B cell (primary cell): ENCODE measurements around the gene NUP214. TPM values are rescaled to one million over a fixed set of nuclear protein-coding genes. Genes with fewer than 3 reads are reported as not detected.

Source experiments
- ATAC-seq: fragments of 200-7000 bp; cut with Tn5 transposase; one replicate; pipeline ENCODE4 v1.10.0; 2021; ENCODE audit warnings: low read depth, mild to moderate bottlenecking, moderate number of reproducible peaks, moderate library complexity
- CTCF ChIA-PET: fragments of 350-600 bp; sonication (Branson Sonifier 250); formaldehyde crosslinking; loops from one replicate; lab custom pipeline; 2021; ENCODE audit warnings: antibody characterized with exemption, inconsistent platforms; lab: Charles Lee
- POLR2A ChIA-PET: fragments of 350-600 bp; sonication (Branson Sonifier 250); formaldehyde crosslinking; loops from one replicate; lab custom pipeline; 2021; ENCODE audit warnings: antibody characterized with exemption; lab: Charles Lee
- DNase-seq: peaks from one replicate; pipeline ENCODE4 v3.0.0; 2013
- H2AFZ ChIP-seq: 2 replicates; pipeline ENCODE4 v1.6.1; 2012; ENCODE audit warnings: mild to moderate bottlenecking, low read depth, low read length; ENCODE audit not compliant: insufficient read depth, poor library complexity, severe bottlenecking
- H3K27ac ChIP-seq, 2 donors: 1 replicate in 1 of 2; 2 replicates in 1 of 2; pipeline ENCODE4 v1.5.1; 2012 to 2013; ENCODE audit warnings: low read length in 2 of 2, mild to moderate bottlenecking in 2 of 2, moderate library complexity in 1 of 2
- H3K27me3 ChIP-seq, 4 experiments: fragments of 200-600 bp in 1 of 4; sonication (generic) in 1 of 4; replicated peaks in 1 of 4; 1 replicate in 2 of 4; 2 replicates in 2 of 4; pipeline versions ENCODE4 v1.6.1 to v1.7.0; 2013 to 2016; ENCODE audit warnings: low read length in 3 of 4, mild to moderate bottlenecking in 2 of 4, mixed read lengths in 1 of 4, moderate library complexity in 1 of 4; ENCODE audit not compliant: insufficient read depth in 4 of 4, control insufficient read depth in 3 of 4; ENCODE audit errors: control extremely low read depth in 1 of 4
- H3K36me3 ChIP-seq, 2 experiments: replicated peaks in 1 of 2; 1 replicate in 1 of 2; 2 replicates in 1 of 2; pipeline versions ENCODE4 v1.6.1 to v1.7.1; 2013; ENCODE audit warnings: low read length in 1 of 2; ENCODE audit not compliant: insufficient read depth in 2 of 2, control insufficient read depth in 1 of 2; ENCODE audit errors: control extremely low read depth in 1 of 2, extremely low read depth in 1 of 2
- H3K4me1 ChIP-seq, 2 donors: fragments of 200-600 bp in 1 of 2; sonication (generic) in 1 of 2; 1 replicate in 1 of 2; 2 replicates in 1 of 2; pipeline versions ENCODE4 v1.5.1 to v1.6.1; 2013 to 2017; ENCODE audit warnings: low read length in 2 of 2; ENCODE audit not compliant: control insufficient read depth in 2 of 2, insufficient read depth in 2 of 2
- H3K4me2 ChIP-seq: replicated peaks from 2 replicates; pipeline ENCODE3; 2012; ENCODE audit warnings: mild to moderate bottlenecking, low read depth, low read length; ENCODE audit not compliant: poor library complexity, severe bottlenecking
- H3K4me3 ChIP-seq, 5 experiments: fragments of 200-600 bp in 1 of 5; sonication (generic) in 1 of 5; 1 replicate in 3 of 5; 2 replicates in 2 of 5; pipeline versions ENCODE4 v1.5.1 to v1.7.0; 2011 to 2016; ENCODE audit warnings: low read length in 4 of 5, mild to moderate bottlenecking in 4 of 5, low read depth in 2 of 5, control low read depth in 1 of 5, moderate library complexity in 1 of 5; ENCODE audit not compliant: insufficient read depth in 1 of 5; ENCODE audit errors: control extremely low read depth in 1 of 5, extremely low read depth in 1 of 5
- H3K79me2 ChIP-seq: fragments of 200-600 bp; sonication (generic); one replicate; pipeline ENCODE4 v1.6.0; 2016; ENCODE audit warnings: low read length; ENCODE audit not compliant: control insufficient read depth, insufficient read depth
- H3K9ac ChIP-seq: fragments of 200-600 bp; sonication (generic); 2 replicates; pipeline ENCODE4 v1.6.1; 2017; ENCODE audit warnings: mild to moderate bottlenecking, low read length, moderate library complexity
- H3K9me3 ChIP-seq, 3 donors: one replicate each; pipeline versions ENCODE4 v1.6.1 to v1.7.1; 2013; ENCODE audit warnings: low read length in 2 of 3; ENCODE audit not compliant: control insufficient read depth in 2 of 3, insufficient read depth in 1 of 3; ENCODE audit errors: control extremely low read depth in 1 of 3
- H4K20me1 ChIP-seq: 2 replicates; pipeline ENCODE4 v1.6.0; 2012; ENCODE audit warnings: mild to moderate bottlenecking, low read length; ENCODE audit not compliant: insufficient read depth, control insufficient read depth, poor library complexity, severe bottlenecking
- H3K27ac Mint-ChIP-seq: one replicate; pipeline ENCODE4 v1.8.0; 2021; ENCODE audit warnings: mixed read lengths
- H3K27me3 Mint-ChIP-seq: one replicate; pipeline ENCODE4 v1.8.0; 2021; ENCODE audit warnings: mixed read lengths
- H3K4me1 Mint-ChIP-seq: one replicate; pipeline ENCODE4 v1.8.0; 2021; ENCODE audit warnings: mixed read lengths
- H3K4me3 Mint-ChIP-seq: one replicate; pipeline ENCODE4 v1.8.0; 2021; ENCODE audit warnings: mixed read lengths
- H3K9me3 Mint-ChIP-seq: one replicate; pipeline ENCODE4 v1.8.0; 2022; ENCODE audit warnings: mixed read lengths; ENCODE audit not compliant: insufficient read depth
- EZH2 ChIP-seq: IDR thresholded peaks from 2 replicates; pipeline ENCODE4 v1.6.1; 2012; ENCODE audit warnings: borderline replicate concordance, low read depth, mild to moderate bottlenecking, moderate library complexity, low read length; ENCODE audit not compliant: insufficient read depth, poor library complexity, severe bottlenecking
- whole genome bisulfite sequencing: methylation state at CpG from one replicate; pipeline ENCODE4 v1.1.5; 2013; ENCODE audit warnings: missing lambda C conversion rate; ENCODE audit not compliant: insufficient coverage; 5-methylcytosine and 5-hydroxymethylcytosine counted together
- intact Hi-C: fragments of 100-400 bp; cut with micrococcal nuclease; formaldehyde crosslinking; loops from one replicate; pipeline ENCODE4 v1.10.0; 2022
- polyA plus RNA-seq: library from polyadenylated mRNA; depleted of rRNA; stranded (reverse); fragments of >200 nt; gene quantifications from 2 replicates; pipeline ENCODE4 v1.2.3, GENCODE V29; 2012
- total RNA-seq, 2 donors: library from RNA; stranded (reverse); fragments of 120-200 nt in 1 of 2; gene quantifications; 1 replicate in 1 of 2; 2 replicates in 1 of 2; pipeline versions ENCODE4 v1.2.3 to v1.2.4, GENCODE V29; 2013 to 2022
- TF ChIP-seq, protein P1 (sequence below): fragments of 200-600 bp; IDR thresholded peaks from one replicate; pipeline ENCODE4 v1.8.0; 2022; ENCODE audit warnings: antibody characterized with exemption, mild to moderate bottlenecking

The NUP214 gene
- total and polyA plus RNA-seq, 2 donors (not counting 1 experiment from before 2014, with no cell fraction given), result 19.0 to 94.6 TPM

DNA sequence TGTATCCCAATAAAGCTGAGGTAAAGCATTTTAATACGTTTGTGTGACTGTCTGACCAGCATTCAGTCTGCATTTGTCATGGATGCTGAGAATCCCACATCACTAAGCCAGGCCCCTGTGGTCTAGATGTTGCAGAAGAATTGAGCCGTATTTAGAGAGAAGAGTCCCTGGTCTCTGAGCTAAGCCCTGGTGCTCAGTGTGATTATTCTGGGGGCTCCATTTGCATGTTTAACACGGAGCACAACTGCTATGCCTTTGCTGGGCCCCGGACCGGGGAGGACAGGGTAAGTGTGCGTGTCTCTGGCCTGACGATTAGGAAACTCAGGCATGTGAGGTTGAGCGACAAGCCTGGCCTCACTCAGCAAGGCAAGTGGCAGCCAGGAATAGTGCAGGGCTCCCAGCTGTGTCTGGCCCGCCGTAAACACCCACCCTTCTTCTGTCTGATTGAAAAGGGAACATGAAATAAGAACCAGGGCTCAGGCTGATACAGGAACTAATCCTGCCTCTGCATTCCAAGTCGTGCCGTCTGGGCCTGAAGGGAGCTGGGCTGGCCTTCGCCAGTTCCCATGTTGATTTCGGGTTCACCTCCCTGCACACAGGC, 128.6 kb downstream of the NUP214 start:
- Mint-ChIP-seq H3K9me3 (no peaks in the 10 kb centered on the region), H3K4me3 (peak overlapping the region; percentile 81), H3K27ac (peak overlapping the region; percentile 96), H3K27me3 (no peaks in the 10 kb centered on the region), H3K4me1 (peaks cover 35% of the 10 kb centered on the region)
- DNase-seq (peak; percentile 63), ATAC-seq (peak; percentile 22)
- Histone ChIP-seq H3K4me2 (peak overlapping the region; percentile 88), H3K9ac (peak overlapping the region; percentile 24), H3K36me3 (peaks cover 0 to 10% of the 10 kb centered on the region in 2 experiments), H3K27ac (peak overlapping the region; percentile 68 to 95), H3K27me3 (no peaks in the 10 kb centered on the region), H3K4me3 (no peak overlapping the region), H4K20me1 (no peaks in the 10 kb centered on the region), H3K4me1 (peaks cover 50 to 61% of the 10 kb centered on the region in 2 donors), H3K9me3 (no peaks in the 10 kb centered on the region), H2AFZ (peak overlapping the region; percentile 69), H3K79me2 (peaks cover 39% of the 10 kb centered on the region)
- TF ChIP-seq EZH2, result no peak
- TF ChIP-seq, protein P1, sequence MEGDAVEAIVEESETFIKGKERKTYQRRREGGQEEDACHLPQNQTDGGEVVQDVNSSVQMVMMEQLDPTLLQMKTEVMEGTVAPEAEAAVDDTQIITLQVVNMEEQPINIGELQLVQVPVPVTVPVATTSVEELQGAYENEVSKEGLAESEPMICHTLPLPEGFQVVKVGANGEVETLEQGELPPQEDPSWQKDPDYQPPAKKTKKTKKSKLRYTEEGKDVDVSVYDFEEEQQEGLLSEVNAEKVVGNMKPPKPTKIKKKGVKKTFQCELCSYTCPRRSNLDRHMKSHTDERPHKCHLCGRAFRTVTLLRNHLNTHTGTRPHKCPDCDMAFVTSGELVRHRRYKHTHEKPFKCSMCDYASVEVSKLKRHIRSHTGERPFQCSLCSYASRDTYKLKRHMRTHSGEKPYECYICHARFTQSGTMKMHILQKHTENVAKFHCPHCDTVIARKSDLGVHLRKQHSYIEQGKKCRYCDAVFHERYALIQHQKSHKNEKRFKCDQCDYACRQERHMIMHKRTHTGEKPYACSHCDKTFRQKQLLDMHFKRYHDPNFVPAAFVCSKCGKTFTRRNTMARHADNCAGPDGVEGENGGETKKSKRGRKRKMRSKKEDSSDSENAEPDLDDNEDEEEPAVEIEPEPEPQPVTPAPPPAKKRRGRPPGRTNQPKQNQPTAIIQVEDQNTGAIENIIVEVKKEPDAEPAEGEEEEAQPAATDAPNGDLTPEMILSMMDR, result no peak
- intact Hi-C loops, result no loop called here
- 14% methylated on average over 13 of the region's 14 CpGs for WGBS
- ChIA-PET CTCF (interaction anchor here (1.3 to 14.3 kb wide), 4 partner anchors 19 to 83 kb away, joined by 3 to 158 read pairs (median 8); partner anchors contain the start of gene FAM78A), POLR2A (interaction anchor here (0.6 to 12.1 kb wide), 4 partner anchors 10 to 57 kb away, joined by 3 to 199 read pairs (median 8); partner anchors contain the start of gene FAM78A)

DNA sequence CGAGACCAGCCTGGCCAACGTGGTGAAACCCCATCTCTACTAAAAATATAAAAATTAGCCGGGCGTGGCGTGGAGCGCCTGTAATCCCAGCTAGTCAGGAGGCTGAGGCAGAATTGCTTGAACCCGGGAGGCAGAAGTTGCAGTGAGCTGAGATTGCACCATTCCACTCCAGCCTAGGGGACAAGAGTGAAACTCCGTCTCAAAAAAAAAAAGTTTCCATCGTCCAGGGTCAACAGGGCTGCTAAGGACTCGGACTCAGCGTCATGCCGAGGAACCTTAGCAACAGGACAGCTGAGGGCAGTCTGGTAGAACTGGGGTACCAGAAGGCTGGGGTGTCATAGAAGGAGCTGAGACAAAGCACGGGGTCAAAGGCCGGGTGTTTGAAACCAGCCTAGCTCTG, 129.2 kb downstream of the NUP214 start:
- DNase-seq, result no peak
- ChIA-PET POLR2A (interaction anchor here (0.6 to 12.1 kb wide), 4 partner anchors 9 to 56 kb away, joined by 3 to 199 read pairs (median 8); partner anchors contain the start of gene FAM78A), CTCF (interaction anchor here (0.6 to 14.3 kb wide), 4 partner anchors 18 to 82 kb away, joined by 3 to 158 read pairs (median 8); partner anchors contain the start of gene FAM78A)
- Histone ChIP-seq H2AFZ (no peak overlapping the region), H3K4me3 (no peak overlapping the region), H3K27me3 (no peaks in the 10 kb centered on the region), H4K20me1 (no peaks in the 10 kb centered on the region), H3K4me2 (peak overlapping the region; percentile 88), H3K4me1 (peaks cover 50 to 61% of the 10 kb centered on the region in 2 donors), H3K9me3 (no peaks in the 10 kb centered on the region), H3K27ac (peak overlapping the region; percentile 94 to 95), H3K79me2 (peaks cover 45% of the 10 kb centered on the region), H3K9ac (no peak overlapping the region), H3K36me3 (peaks cover 0 to 17% of the 10 kb centered on the region in 2 experiments)
- intact Hi-C loops, result no loop called here
- Mint-ChIP-seq H3K27me3 (no peaks in the 10 kb centered on the region), H3K4me1 (peaks cover 35% of the 10 kb centered on the region), H3K9me3 (no peaks in the 10 kb centered on the region), H3K27ac (peak overlapping the region; percentile 96), H3K4me3 (peak overlapping the region; percentile 44)
- WGBS, result 94% methylated on average over 11 of the region's 14 CpGs
- TF ChIP-seq, protein P1, result no peak
- TF ChIP-seq EZH2, result no peak
- no peak for ATAC-seq
